ENCODE data around the gene ITPR2.
"Not testable (repeated sequence)": the region's sequence is repeated elsewhere in the genome, so short reads cannot be mapped to it uniquely, and the experiment has no call there.

The ITPR2 gene

GRCh38 chr12:26729137-26729671 lies 103.8 kb downstream of the ITPR2 start:
- DNase-seq (ENCODE audit: low spot score), result not testable (repeated sequence)

DNA sequence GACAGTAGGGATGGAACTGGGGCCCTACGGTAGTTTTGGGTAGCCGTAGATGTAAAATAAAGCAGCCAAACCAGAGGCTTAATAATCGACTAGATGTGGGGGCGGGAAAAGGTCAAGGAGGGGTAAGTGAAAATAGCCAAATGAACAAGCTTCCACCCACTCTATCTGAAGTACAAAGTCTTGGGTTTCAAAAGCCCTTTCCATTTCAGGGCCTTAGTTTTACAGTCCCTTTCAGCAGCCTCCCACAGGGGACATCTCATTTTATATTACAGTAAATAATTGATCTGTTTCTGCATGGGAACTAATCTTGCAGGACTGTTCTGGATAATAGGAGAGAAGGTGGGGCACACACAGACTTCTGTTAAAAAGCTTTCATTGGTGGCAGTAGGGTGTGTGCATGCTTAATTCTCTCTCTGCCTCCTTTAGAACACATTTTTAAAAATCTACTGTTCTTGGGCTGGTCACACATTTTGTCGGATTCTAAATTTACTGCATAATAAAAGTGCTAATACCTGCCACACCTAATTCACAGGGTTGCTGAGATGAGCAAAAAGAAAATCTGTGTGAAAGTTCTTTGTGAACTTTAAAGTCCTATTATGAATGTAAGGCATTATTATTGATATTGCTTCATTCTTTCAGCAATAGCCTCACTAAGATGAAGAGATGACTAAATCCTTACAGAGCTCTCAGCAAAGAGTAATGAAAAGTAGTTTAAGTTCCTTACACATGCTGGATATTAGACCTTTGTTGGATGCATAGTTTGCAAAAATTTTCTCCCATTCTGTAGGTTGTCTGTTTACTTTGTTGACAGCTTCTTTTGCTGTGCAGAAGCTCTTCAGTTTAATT lies 104.6 kb downstream of the ITPR2 start:
- DNase-seq (ENCODE audit: low spot score), result no peak

DNA sequence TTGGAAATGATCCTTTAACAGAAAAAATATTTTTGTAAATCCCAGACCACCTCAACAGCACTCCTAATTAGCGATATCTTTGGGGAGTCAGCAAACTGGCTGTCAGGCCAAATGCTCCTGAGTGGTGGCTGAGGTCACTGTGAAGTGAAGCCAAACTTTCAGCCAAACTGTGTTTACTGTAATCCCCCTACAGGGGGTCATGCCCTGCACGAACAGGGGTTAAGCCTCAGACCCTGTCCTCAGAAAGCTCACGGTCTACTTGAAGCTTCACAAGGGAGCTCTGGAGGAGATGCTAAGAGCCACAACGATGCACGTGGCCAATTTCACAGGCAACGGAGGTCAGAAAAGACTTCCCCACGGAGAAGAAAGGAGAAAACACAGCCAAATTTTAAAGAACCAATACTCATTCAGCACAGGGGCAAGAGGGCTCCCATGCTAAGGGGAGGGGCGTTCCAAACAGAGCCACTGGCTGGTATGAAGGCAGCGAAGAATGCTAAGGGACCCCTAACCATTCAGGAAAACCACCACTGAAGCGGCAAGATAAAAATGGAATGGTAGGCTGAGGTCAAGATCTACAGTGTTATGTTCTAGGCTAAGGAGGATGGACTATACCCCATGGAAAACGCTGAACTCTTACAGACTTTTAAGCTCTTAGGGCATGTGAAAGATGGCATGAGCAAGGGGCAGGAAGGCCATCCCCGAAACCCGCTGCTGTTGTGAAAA lies 105.4 kb downstream of the ITPR2 start:
- no peak for DNase-seq (ENCODE audit: low spot score)

DNA sequence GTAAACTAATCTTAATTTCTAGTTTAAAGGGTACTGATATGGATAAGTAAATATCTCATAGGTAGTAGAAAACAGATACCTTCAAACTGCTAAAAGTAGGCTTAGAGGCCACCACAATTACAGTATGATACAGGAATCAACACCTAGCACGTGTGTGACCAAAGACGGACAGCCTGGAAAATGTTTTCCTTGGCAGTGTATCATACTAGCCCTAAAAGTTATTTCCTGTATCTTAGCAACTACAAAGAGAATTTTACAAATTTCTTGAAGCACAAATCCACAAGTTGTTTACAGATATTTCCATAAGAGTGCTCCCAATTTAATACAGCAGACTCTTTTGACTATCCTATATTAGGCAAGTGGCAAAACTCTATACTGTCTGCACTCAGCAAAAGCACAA lies 106.0 kb downstream of the ITPR2 start:
- no peak for DNase-seq (ENCODE audit: low spot score)

DNA sequence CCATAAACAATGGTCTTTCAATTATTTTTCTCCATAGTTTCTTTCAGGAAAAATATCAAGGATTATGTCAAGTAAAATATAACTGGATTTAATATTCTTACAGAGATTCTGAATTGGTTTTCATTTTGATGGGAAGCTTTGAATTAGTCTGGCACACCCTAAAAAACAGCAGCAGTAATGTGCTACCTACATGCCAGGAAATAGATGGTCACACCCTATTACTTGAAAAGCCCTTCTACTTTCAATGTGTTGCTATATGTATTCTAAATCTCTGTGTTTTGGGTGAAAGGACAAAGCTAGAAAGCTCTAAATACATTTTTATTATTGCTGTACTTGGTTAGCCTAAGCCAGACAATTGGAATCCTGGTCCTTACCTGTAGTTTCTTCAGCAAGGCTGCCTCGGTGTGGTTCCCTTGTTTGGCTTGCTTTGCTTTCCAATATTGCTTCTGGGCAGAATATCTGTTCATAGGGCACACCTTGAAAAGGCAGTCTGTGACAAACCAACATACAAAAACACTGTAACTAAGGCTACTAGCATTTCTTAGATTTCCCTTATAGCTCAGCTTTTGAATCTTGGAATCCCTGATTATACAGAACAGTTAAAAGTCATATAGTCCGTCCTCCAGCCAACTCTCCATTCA lies 107.6 kb downstream of the ITPR2 start:
- no peak for DNase-seq (ENCODE audit: low spot score)

DNA sequence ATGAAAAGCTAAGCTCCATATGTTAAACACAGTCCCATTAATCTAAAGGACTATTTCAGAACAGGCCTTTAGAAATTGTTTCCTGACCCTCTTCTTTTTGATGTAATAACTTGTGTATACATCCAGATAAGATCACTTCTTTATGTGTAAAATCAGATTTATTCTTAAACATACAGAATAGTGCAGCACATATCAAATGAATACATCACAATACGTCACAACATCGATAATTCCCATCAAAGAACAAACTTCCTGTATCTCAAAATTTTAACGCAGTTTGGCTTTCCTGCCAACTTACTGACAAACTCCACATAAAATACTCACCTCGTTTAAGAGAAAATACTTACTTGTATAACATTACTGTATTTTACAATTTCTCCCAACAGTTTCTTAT lies 108.7 kb downstream of the ITPR2 start:
- no peak for DNase-seq (ENCODE audit: low spot score)

DNA sequence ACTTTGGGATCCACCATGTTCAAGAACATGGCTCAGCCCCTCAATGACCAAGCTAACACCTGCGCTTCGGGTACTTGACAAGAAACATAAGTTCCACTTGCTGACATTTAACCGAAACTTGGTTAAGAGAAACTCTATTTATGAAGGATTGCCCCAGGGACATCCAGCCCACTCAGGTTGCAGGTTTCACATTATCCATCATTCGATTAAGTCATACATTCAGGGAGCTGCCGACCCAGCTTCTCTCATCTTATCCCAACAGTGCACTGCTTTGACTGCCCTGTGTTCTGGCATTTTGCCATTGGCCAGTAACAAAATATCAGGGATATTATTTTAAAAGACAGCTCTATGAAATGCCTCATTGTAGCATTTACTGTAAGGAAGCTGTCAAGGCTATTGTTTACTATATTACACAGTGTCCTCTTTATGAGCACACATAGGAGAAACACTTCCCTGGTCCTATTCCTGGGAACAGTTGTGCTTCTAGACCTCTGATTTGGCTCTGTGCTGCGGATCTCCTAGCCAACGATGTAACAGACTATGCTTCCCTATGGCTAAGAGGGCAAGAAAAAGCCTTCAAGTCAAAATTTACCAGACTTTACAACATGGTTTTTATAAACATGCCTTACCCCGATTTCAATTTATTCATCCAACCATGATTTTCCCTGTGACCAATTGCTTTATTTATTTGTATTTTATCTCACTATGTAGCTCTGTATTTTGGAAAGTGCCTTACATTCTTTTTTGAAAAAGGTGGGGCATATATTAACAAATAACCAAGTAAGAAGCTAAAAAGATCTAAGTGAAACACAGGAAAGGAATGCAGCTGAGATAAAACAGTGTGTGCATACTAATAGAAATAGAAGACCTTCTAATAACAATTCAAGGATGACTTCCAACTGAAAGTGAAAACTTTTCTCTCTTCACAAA lies 109.3 kb downstream of the ITPR2 start:
- no peak for DNase-seq (ENCODE audit: low spot score)

DNA sequence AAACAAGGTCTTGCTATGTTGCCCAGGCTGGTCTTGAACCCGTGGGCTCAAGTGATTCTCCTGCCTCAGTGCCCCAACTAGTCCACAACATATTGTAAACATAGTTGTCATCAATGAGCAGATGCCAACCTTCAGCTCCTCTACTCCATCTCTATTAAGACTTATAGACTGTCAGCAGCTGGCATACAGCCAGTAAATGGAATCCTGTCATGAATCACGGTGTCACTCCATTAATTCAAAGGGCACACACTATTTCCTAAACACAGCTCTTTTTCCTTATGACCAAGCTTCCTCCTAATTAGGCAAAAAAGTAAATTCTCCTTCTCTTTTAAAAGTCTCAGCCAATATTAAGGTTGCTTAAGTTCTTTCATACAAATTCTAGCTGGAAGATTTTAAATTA lies 111.2 kb downstream of the ITPR2 start:
- DNase-seq (ENCODE audit: low spot score), result no peak

- DNase-seq (ENCODE audit: low spot score), result no peak
These were observed 113.1 kb downstream of the ITPR2 start for GRCh38 chr12:26719852-26720251.

GRCh38 chr12:26717757-26718156 lies 115.2 kb downstream of the ITPR2 start:
- DNase-seq (ENCODE audit: low spot score), result no peak

DNA sequence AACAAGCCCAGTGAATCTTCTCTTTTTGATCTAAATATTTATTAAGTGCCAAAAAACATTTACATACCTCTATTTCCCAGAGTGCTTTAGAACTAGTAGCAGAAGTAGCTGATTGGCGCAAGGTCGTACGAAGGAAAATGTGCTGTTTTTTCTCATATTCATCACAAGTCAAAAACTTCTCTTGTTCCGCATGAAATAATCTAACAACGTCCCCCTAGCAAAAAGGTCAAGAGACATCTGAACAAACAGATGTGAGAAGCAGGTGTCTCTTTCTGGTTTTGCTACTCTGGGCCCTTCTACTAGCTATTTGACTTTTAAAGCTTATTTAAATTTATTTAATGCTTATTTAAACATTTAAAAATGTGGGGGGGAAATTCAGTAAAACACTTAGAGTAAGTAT lies 117.8 kb downstream of the ITPR2 start:
- DNase-seq (ENCODE audit: low spot score), result no peak

GRCh38 chr12:26713885-26714383 lies 119.1 kb downstream of the ITPR2 start:
- no peak for DNase-seq (ENCODE audit: low spot score)

DNA sequence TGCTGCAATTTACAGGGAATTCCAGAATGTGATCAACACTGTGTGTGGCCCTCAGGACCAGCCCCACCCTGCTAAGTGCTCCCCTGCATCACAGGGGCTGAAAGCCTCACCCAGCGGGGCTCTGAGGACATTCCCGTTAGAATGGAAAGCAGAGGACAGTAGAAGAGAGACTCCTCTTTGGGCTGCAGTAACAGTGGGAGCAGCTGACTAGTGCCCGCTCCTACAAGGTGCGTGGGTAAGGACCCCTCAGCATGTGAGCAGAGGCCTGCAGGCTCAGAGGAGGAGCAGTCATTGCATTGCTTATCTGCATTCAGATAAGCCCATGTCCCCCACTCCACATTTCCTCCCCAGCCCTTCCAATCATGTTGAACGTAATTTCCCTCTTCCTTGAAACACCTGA lies 120.1 kb downstream of the ITPR2 start:
- DNase-seq (ENCODE audit: low spot score), result no peak

DNA sequence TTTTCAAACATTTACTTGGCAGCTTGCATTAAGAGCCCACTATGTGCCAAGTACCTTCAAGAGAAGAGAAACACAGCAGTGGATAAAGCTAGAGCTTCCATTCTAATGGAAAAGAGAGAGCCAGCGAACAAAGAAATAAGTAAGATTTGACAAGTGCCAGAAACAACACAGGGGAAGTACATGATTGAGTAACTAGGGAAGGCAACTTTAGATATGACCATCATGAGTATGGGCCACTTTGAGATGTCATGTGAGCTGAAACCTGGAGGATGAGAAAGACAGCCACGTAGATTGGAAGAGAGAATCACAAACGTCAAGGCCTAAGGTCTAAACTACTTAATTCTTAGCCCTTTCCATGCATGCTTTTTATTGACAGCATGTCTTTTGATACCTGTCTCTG lies 121.4 kb downstream of the ITPR2 start:
- no peak for DNase-seq (ENCODE audit: low spot score)

- DNase-seq (ENCODE audit: low spot score), result no peak
These were observed 121.9 kb downstream of the ITPR2 start for GRCh38 chr12:26711072-26711471.

DNA sequence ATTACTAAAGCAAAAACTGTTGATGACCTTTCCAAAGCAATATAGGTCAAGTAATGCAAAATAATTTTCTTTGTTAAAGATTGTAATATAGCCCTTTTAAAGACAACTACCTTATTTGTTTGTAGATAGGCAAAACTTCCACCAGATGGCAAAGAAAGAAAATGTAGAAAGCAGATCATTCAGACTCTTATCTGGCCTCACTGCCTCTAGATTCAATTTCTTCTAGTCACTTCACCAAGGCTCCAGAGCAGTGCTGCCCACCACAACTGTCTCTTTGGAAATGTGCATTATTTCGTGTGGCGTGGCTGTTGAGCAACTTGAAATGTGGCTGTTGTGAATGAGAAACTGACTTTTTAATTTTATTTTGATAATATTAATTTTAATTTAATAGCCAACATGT lies 127.1 kb downstream of the ITPR2 start:
- DNase-seq (ENCODE audit: low spot score), result no peak

DNA sequence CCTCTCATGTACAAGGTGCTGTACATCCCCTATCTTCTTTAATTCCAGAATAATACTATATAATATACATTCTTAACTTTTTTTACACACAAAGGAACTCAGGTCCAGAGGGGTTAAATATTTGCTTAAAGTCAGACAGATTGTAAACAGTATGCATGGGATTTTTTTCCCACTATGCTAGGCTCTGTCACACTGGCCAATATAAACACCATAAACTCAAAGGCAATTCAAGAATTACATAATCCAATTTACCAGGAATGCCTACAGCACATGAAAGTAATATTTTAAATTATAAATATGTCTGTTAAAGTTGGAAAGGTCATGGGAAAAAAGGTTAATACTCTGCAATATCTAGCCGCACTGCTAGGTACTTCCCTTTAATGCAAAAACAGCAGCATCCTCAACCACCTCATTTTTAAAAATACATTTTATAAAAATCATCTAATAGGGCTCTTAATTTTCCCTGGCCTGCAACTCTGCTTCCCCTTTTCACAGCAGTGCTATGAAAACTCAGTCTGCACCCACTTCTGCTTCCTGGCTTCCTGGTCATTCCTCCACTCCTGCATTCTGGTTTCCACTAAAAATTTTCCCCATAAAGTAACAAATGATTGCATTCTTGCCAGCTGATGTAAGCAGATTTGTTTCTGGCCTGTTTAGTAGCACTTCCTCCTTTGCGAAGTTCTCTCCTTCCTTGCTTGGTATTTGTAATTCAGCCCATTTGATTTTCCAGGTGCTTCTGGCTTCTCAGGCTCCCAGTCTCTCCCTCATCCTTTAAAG lies 128.1 kb downstream of the ITPR2 start:
- no peak for DNase-seq (ENCODE audit: low spot score)

- no peak for DNase-seq (ENCODE audit: low spot score)
These were observed 128.8 kb downstream of the ITPR2 start for GRCh38 chr12:26704214-26704613.

DNA sequence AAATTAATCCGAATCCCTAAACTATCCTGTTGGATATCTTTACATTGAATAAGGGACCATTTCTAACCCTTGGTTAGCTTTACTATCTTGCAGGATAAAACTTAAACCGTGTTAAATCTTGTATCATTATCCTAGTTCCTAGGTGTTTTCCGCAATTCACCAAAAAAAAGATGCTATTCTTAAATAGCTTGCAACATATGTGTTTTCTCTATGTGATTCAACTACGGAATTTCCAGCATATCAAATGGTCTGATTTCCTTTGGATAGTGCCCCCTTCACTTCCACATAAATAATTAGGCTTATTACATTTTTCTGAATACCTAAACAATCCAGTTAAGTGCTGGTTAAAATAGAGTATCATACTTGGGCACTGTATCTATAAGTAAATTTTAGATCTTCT lies 130.3 kb downstream of the ITPR2 start:
- DNase-seq (ENCODE audit: low spot score), result no peak

DNA sequence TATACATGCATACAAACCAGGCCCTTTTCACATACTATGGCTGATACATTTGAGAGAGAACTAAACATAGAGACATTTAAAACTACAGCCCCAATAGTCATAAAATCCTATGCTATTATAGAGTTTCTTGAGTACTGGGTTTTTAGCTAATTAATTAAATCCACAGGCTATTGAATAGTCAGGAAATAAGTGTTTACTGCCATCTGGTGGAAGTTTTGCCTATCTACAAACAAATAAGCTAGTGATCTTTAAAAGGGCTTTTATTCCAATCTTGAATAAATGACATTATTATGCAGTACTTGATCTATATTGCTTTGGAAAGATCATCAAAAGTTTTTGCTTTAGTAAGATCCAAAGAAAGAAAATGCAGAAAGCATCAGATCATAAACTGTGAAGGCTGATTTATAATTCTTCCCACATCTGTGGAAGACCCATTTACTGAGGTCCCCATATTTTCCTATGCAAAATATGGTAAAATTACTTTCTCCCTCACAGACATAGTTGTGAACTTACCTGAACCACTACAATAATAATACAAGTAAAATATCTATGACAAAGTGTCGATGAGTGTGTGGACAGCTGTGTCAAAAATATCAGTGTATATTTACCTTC lies 131.3 kb downstream of the ITPR2 start:
- no peak for DNase-seq (ENCODE audit: low spot score)

Data from HuH-7.5 (cell line).